ENCODE data around the gene MCM5.

DNA sequence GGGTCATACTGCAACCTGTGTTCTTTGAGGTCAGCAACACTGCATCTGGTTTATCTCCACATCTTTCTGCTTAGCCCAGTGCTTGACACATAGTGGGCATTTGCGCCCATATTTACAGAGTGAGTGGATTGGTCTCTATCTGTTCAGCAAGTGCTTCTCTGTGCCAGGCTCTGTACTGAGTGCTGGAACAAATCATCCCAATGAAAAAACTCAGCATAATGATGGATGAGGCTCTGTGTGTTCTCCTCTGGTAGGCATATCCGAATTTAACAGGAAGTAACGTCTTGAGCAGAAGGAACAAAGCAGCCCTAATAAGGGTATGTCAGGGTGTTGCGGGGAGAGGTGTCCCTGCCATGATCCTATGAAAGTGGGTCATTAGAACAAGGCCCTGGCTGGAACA, 46.0 kb downstream of the MCM5 start:
- TF ChIP-seq GATA2 (IDR thresholded peaks at IDR 0.05; ENCODE audit: low read depth, low read length) (no peak; the same call in 1 of the 2 replicates), GATA3 (IDR thresholded peaks at IDR 0.05; ENCODE audit: low read depth, low read length) (no peak)

Data from SH-SY5Y (cell line).